PFSK-1 (cell line): ENCODE measurements around the gene SLC11A1.

Experiments
- POLR2AphosphoS5 ChIP-seq: IDR thresholded peaks from 2 replicates; pipeline ENCODE4 v1.6.1; 2012; ENCODE audit warnings: low read depth, mild to moderate bottlenecking, control low read depth, low read length, moderate library complexity
- REST ChIP-seq, 2 experiments: IDR thresholded peaks; 2 replicates each; pipeline versions ENCODE4 v1.6.1 to v1.8.0; 2011 to 2012; ENCODE audit warnings: low read depth in 2 of 2, low read length in 2 of 2, control low read depth in 1 of 2, inconsistent platforms in 1 of 2, mild to moderate bottlenecking in 1 of 2, moderate library complexity in 1 of 2; ENCODE audit not compliant: insufficient read depth in 1 of 2
- SIN3A ChIP-seq: IDR thresholded peaks from 2 replicates; pipeline ENCODE4 v1.6.1; 2012; ENCODE audit warnings: mild to moderate bottlenecking, low read length, moderate library complexity, borderline replicate concordance; ENCODE audit not compliant: insufficient read depth
- TAF1 ChIP-seq: IDR thresholded peaks from 2 replicates; pipeline ENCODE4 v1.6.1; 2012; ENCODE audit warnings: low read length, control low read depth, borderline replicate concordance; ENCODE audit not compliant: insufficient read depth

DNA sequence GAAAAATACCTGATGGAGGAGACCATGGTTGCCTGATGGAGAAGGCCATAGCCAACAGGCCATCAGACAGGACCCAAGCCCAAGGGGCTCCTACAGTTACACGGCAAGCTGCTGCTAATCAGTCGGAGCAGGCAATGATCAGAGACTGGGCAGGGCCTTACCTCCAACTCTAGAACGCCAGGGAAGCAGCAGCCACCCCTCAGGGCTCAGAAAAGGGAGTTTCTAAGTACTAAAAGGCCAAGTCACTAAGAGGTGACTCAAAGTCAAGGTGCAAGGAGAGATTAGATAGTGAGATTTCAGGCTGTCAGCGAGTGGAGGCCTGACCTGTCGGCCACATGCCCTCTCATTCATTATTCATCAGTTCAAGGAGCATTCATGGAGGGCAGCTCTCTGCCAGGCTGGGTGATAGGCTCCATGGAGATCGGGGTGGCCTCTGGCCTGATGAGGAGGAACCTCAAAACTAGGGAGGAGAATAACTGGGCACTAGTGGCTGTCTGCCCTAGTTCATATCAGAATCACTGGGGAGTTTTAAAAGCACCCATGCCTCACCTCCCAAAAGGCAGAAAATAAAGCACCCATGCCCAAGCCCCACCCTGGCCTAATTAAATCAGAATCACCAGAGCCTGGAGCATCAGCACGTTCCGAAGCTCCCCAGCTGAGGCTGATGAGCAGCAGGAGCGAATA, 40.5 kb downstream of the SLC11A1 start:
- no peak for TF ChIP-seq SIN3A
- no peak for TF ChIP-seq POLR2AphosphoS5
- TF ChIP-seq TAF1, result no peak
- TF ChIP-seq REST (IDR thresholded peaks at IDR 0.05; ENCODE audit: insufficient read depth in 1 of 2, low read depth in 2 of 2, low read length in 2 of 2), result no peak
